Calu3 (cell line): ENCODE measurements around the gene ZC3H8. TPM values are rescaled to one million over a fixed set of nuclear protein-coding genes. Genes with fewer than 3 reads are reported as not detected.

Experiments
- Bru-seq: library from RNA; stranded (reverse); fragments of 400-500 nt; gene quantifications from one replicate; lab custom pipeline; 2021; lab: Mats Ljungman, UMichigan
- BruChase-seq, 2 experiments: library from RNA; stranded (reverse); fragments of 400-500 nt; gene quantifications; one replicate each; lab custom pipeline; 2021; lab: Mats Ljungman, UMichigan
- BruUV-seq: library from RNA; stranded (reverse); fragments of 400-500 nt; replicated peaks from 2 replicates; lab custom pipeline; 2021; lab: Mats Ljungman, UMichigan
- CTCF ChIA-PET: fragments of 300-600 bp; sonication (Branson Sonifier 250); formaldehyde crosslinking; loops from one replicate; lab custom pipeline; 2022; ENCODE audit warnings: antibody characterized with exemption; lab: Charles Lee
- DNase-seq: peaks from one replicate; pipeline ENCODE4 v3.0.0; 2022
- H3K27ac Mint-ChIP-seq: one replicate; pipeline ENCODE4 v1.8.0; 2022; ENCODE audit warnings: mixed read lengths; ENCODE audit not compliant: unreplicated experiment
- H3K27me3 Mint-ChIP-seq: one replicate; pipeline ENCODE4 v1.8.0; 2022; ENCODE audit warnings: mixed read lengths; ENCODE audit not compliant: unreplicated experiment
- H3K36me3 Mint-ChIP-seq: one replicate; pipeline ENCODE4 v1.8.0; 2022; ENCODE audit warnings: mild to moderate bottlenecking, moderate library complexity, mixed read lengths; ENCODE audit not compliant: insufficient read depth, unreplicated experiment
- H3K4me1 Mint-ChIP-seq: one replicate; pipeline ENCODE4 v1.8.0; 2022; ENCODE audit warnings: mild to moderate bottlenecking, low read depth, mixed read lengths; ENCODE audit not compliant: unreplicated experiment
- H3K4me3 Mint-ChIP-seq: one replicate; pipeline ENCODE4 v1.8.0; 2022; ENCODE audit warnings: mild to moderate bottlenecking, low read depth, moderate library complexity, mixed read lengths; ENCODE audit not compliant: unreplicated experiment
- H3K9me3 Mint-ChIP-seq: one replicate; pipeline ENCODE4 v1.8.0; 2022; ENCODE audit warnings: low read depth, mixed read lengths; ENCODE audit not compliant: unreplicated experiment
- CTCF ChIP-seq: fragments of 200-600 bp; IDR thresholded peaks from one replicate; pipeline ENCODE4 v1.8.0; 2022; ENCODE audit warnings: antibody characterized with exemption; ENCODE audit not compliant: unreplicated experiment
- intact Hi-C: fragments of 100-400 bp; cut with micrococcal nuclease; formaldehyde crosslinking; loops from one replicate; pipeline ENCODE4 v1.10.0; 2022; ENCODE audit not compliant: unreplicated experiment
- long read RNA-seq: library from polyadenylated mRNA; stranded (forward); transcript quantifications from one replicate; pipeline ENCODE4 v2.0.0, GENCODE V29; 2022
- total RNA-seq: library from RNA; stranded (reverse); gene quantifications from 2 replicates; pipeline ENCODE4 v1.2.3, GENCODE V29; 2022

The ZC3H8 gene
- total RNA-seq (10.6 and 14.1 TPM in 2 replicates), Bru-seq, nascent RNA (percentile 71 among the genes with signal in this experiment), BruChase-seq, experiment 1, labeled RNA remaining after a 6-hour chase (percentile 60 among the genes with signal in this experiment), BruChase-seq, experiment 2, labeled RNA remaining after a 2-hour chase (percentile 63 among the genes with signal in this experiment)
- long read RNA-seq, transcript ZC3H8-201 (9 exons, 1,601 nt) = major isoform, 9 of 14 reads
- long read RNA-seq, partial matches to known transcripts = 0 of 14 reads
- long read RNA-seq, other reads (novel, unspliced or antisense) = 4 of 14 reads

GRCh38 chr2:112254466-112255240 lies at the start of gene ZC3H8:
ZC3H8 (minus strand) TSS chr2:112255042; CDS start chr2:112254981, 61 bp downstream.
- intact Hi-C loops = no loop called here
- CTCF ChIA-PET = no interaction called here
- H3K4me1 Mint-ChIP-seq = peaks cover 8% of the 10 kb centered on the region
- peak within 1 kb of the TSS; percentile 76 for H3K4me3 Mint-ChIP-seq
- BruUV-seq = no TSS peak
- H3K9me3 Mint-ChIP-seq = no peaks in the 10 kb centered on the region
- TF ChIP-seq CTCF = peak; percentile 11
- H3K27me3 Mint-ChIP-seq = no peaks in the 10 kb centered on the region
- no peak within 1 kb of the TSS for H3K27ac Mint-ChIP-seq
- peaks cover 15% of the 10 kb centered on the region for H3K36me3 Mint-ChIP-seq
- peak; percentile 96 for DNase-seq

- BruUV-seq = no TSS peak
- CTCF ChIA-PET = no interaction called here
Observed at GRCh38 chr2:112304298-112304941, 49.6 kb upstream of the ZC3H8 start.

GRCh38 chr2:112301973-112302372 lies 47.1 kb upstream of the ZC3H8 start:
- no TSS peak for BruUV-seq
- Mint-ChIP-seq H3K27ac (no peak overlapping the region), H3K4me3 (no peak overlapping the region), H3K9me3 (no peaks in the 10 kb centered on the region), H3K36me3 (no peaks in the 10 kb centered on the region), H3K4me1 (peaks cover 13% of the 10 kb centered on the region), H3K27me3 (no peaks in the 10 kb centered on the region)
- CTCF ChIA-PET = no interaction called here
- intact Hi-C loops = no loop called here
- DNase-seq = no peak
- no peak for TF ChIP-seq CTCF

More at GRCh38 chr2:112304298-112304941, 49.6 kb upstream of the ZC3H8 start:
- no peak overlapping the region for H3K27ac Mint-ChIP-seq
- H3K4me3 Mint-ChIP-seq = no peak overlapping the region
- intact Hi-C loops = no loop called here
- H3K36me3 Mint-ChIP-seq = no peaks in the 10 kb centered on the region
- no peaks in the 10 kb centered on the region for H3K9me3 Mint-ChIP-seq
- peaks cover 13% of the 10 kb centered on the region for H3K4me1 Mint-ChIP-seq
- no peak for DNase-seq
- no peaks in the 10 kb centered on the region for H3K27me3 Mint-ChIP-seq
- no peak for TF ChIP-seq CTCF

- intact Hi-C loops = no loop called here
- no peak overlapping the region for H3K27ac Mint-ChIP-seq
- no peaks in the 10 kb centered on the region for H3K27me3 Mint-ChIP-seq
Observed at GRCh38 chr2:112301171-112301584, 46.3 kb upstream of the ZC3H8 start.

More at GRCh38 chr2:112301171-112301584, 46.3 kb upstream of the ZC3H8 start:
- H3K4me1 Mint-ChIP-seq = peaks cover 13% of the 10 kb centered on the region
- no peak for TF ChIP-seq CTCF
- BruUV-seq = no TSS peak
- no peak overlapping the region for H3K4me3 Mint-ChIP-seq
- CTCF ChIA-PET = no interaction called here
- H3K9me3 Mint-ChIP-seq = no peaks in the 10 kb centered on the region
- DNase-seq = no peak
- no peaks in the 10 kb centered on the region for H3K36me3 Mint-ChIP-seq
